RWPE1 (cell line): Measurements from ENCODE around the gene JADE2.

ENCODE experiments used
- CTCF ChIA-PET: fragments of 350-600 bp; sonication (Branson Sonifier 250); formaldehyde crosslinking; extraction: SDS; loops from one replicate; lab custom pipeline; 2021; lab: Yijun Ruan, JAX
- POLR2A ChIA-PET: fragments of 400-600 bp; formaldehyde crosslinking; extraction: SDS; loops from one replicate; lab custom pipeline; 2020; ENCODE audit warnings: antibody characterized with exemption; ENCODE audit not compliant: low non-redundant PET; lab: Yijun Ruan, JAX
- DNase-seq: peaks from one replicate; pipeline ENCODE4 v3.0.0; 2012; ENCODE audit warnings: low spot score
- H3K27ac ChIP-seq: fragments of 450-650 bp; 2 replicates; pipeline ENCODE4 v1.5.1; 2017
- TF ChIP-seq, protein P1 (sequence below): fragments of 450-650 bp; conservative IDR thresholded peaks from 2 replicates; pipeline ENCODE4 v1.5.1; 2017; ENCODE audit warnings: low read depth, mild to moderate bottlenecking

JADE2 gene

GRCh38 chr5:134524826-134525682 is at the start of gene JADE2:
TSS of gene JADE2 (plus strand) at chr5:134525670. CDS start at chr5:134535858, 10,188 bp downstream.
- TF ChIP-seq, protein P1, sequence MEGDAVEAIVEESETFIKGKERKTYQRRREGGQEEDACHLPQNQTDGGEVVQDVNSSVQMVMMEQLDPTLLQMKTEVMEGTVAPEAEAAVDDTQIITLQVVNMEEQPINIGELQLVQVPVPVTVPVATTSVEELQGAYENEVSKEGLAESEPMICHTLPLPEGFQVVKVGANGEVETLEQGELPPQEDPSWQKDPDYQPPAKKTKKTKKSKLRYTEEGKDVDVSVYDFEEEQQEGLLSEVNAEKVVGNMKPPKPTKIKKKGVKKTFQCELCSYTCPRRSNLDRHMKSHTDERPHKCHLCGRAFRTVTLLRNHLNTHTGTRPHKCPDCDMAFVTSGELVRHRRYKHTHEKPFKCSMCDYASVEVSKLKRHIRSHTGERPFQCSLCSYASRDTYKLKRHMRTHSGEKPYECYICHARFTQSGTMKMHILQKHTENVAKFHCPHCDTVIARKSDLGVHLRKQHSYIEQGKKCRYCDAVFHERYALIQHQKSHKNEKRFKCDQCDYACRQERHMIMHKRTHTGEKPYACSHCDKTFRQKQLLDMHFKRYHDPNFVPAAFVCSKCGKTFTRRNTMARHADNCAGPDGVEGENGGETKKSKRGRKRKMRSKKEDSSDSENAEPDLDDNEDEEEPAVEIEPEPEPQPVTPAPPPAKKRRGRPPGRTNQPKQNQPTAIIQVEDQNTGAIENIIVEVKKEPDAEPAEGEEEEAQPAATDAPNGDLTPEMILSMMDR: no peak
- peak within 1 kb of the TSS; percentile 98 for H3K27ac ChIP-seq
- POLR2A ChIA-PET: interaction anchor here (0.6 to 3.1 kb wide), 4 partner anchors 22 to 94 kb away, joined by 3 to 12 read pairs (median 7); no protein-coding TSS in a partner anchor
- DNase-seq: peak; percentile 88
- CTCF ChIA-PET: interaction anchor here (0.5 to 3.9 kb wide), 6 partner anchors 13 to 1409 kb away, joined by 3 to 34 read pairs (median 4); partner anchors contain the start of gene CDKN2AIPNL

- CTCF ChIA-PET: interaction anchor here (0.6 to 0.8 kb wide), 3 partner anchors 12 to 94 kb away, joined by 3 read pairs; no protein-coding TSS in a partner anchor
These were observed 47.8 kb upstream of the JADE2 start for GRCh38 chr5:134477462-134478245.

DNA sequence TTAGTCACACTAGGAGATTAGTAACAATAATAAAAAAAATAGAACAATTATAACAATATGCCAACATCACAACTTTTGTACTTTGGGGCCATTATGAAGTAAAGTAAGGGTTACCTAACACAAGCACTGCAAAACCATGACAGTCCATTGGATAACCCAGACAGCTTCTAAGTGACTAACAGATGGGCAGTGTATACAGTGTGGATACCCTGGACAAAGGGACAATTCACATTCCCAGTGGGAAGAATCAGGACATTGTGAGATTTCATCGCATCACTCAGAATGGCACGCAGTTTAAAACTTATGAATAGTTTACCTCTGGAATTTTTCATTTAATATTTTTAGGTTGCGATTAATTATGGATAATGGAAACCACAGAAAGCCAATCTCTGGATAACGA is 45.6 kb upstream of the JADE2 start:
- no peak for DNase-seq
- CTCF ChIA-PET: interaction anchor here (0.6 kb wide), 1 partner anchor 334 kb away, joined by 4 read pairs; no protein-coding TSS in a partner anchor
- POLR2A ChIA-PET: no interaction called here
- H3K27ac ChIP-seq: no peak overlapping the region
- TF ChIP-seq, protein P1: no peak

More at GRCh38 chr5:134477462-134478245, 47.8 kb upstream of the JADE2 start:
- POLR2A ChIA-PET: interaction anchor here (0.7 kb wide), 1 partner anchor 51 kb away, joined by 3 read pairs; no protein-coding TSS in a partner anchor
- no peak for DNase-seq
- peak overlapping the region; percentile 27; the same call in 1 of the 2 replicates for H3K27ac ChIP-seq
- TF ChIP-seq, protein P1: no peak

DNA sequence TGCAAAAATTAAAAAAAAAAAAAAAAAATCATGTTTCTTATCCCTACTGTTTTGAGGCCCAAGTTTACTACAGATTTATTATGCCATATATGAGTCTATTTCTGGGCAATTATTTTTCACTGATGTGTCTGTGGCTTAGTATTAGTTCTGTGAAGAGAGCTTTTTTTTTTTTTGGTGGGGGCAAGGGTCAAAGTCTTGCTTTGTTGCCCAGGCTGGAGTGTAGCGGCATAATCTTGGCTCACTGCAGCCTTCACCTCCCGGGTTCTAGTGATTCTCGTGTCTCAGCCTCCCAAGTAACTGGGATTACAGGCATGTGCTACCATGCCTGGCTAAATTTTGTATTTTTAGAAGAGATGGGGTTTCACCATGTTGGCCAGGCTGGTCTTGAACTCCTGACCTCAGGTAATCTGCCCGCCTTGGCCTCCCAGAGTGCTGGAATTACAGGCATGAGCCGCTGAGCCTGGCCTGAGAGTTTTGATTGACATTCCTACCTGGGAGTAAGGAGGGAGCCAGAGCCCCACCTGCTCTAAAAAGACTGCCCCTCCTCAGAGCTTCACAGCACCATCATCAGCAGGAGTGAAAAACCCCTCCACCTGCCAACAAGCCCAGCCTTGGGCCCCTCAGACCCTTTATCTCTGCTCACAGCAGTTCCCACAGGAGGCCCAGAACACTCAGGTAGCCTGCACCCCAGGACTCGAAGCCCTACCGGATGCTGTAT is 36.1 kb upstream of the JADE2 start:
- POLR2A ChIA-PET: interaction anchor here (0.6 kb wide), 1 partner anchor 34 kb away, joined by 3 read pairs; no protein-coding TSS in a partner anchor
- H3K27ac ChIP-seq: no peak overlapping the region
- TF ChIP-seq, protein P1: no peak

GRCh38 chr5:134490255-134490924 is 35.1 kb upstream of the JADE2 start:
- ChIA-PET CTCF (no interaction called here), POLR2A (no interaction called here)
- TF ChIP-seq, protein P1: no peak
- H3K27ac ChIP-seq: no peak overlapping the region
- DNase-seq: no peak

More for the DNA sequence above, 36.1 kb upstream of the JADE2 start:
- CTCF ChIA-PET: interaction anchor here (0.6 to 0.7 kb wide), 3 partner anchors 37 to 136 kb away, joined by 4 read pairs; no protein-coding TSS in a partner anchor
- no peak for DNase-seq
